Smooth muscle cell (in vitro differentiated cells): ENCODE data around the gene KRTAP8-1. TPM values are rescaled to one million over a fixed set of nuclear protein-coding genes. Genes with fewer than 3 reads are reported as not detected.

ENCODE experiments used
- DNase-seq: peaks from one replicate; lab custom pipeline; 2025; ENCODE audit not compliant: unreplicated experiment; lab: John Stamatoyannopoulos, UW
- H2AFZ ChIP-seq: fragments of 200-600 bp; sonication (generic); 2 replicates; pipeline ENCODE4 v1.6.0; 2016; ENCODE audit warnings: antibody characterized with exemption, low read depth, mild to moderate bottlenecking
- H3F3A ChIP-seq: fragments of 200-600 bp; sonication (generic); 2 replicates; pipeline ENCODE4 v1.6.0; 2017; ENCODE audit warnings: antibody characterized with exemption, low read depth
- H3K27ac ChIP-seq: fragments of 200-600 bp; sonication (generic); 2 replicates; pipeline ENCODE4 v1.5.1; 2016; ENCODE audit warnings: low read depth, mild to moderate bottlenecking
- H3K27me3 ChIP-seq: fragments of 200-600 bp; sonication (generic); 2 replicates; pipeline ENCODE4 v1.6.1; 2016; ENCODE audit warnings: low read depth, mild to moderate bottlenecking
- H3K36me3 ChIP-seq: fragments of 200-600 bp; sonication (generic); 2 replicates; pipeline ENCODE4 v1.5.1; 2016; ENCODE audit warnings: low read depth
- H3K4me1 ChIP-seq: fragments of 200-600 bp; sonication (generic); 2 replicates; pipeline ENCODE4 v1.5.1; 2016; ENCODE audit warnings: low read depth
- H3K4me2 ChIP-seq: fragments of 200-600 bp; sonication (generic); 2 replicates; pipeline ENCODE4 v1.6.0; 2016; ENCODE audit warnings: mild to moderate bottlenecking
- H3K4me3 ChIP-seq: fragments of 200-600 bp; sonication (generic); 2 replicates; pipeline ENCODE4 v1.5.1; 2016; ENCODE audit warnings: mild to moderate bottlenecking
- H3K79me2 ChIP-seq: fragments of 200-600 bp; sonication (generic); 2 replicates; pipeline ENCODE4 v1.6.0; 2016; ENCODE audit warnings: low read depth, mild to moderate bottlenecking
- H3K9ac ChIP-seq: fragments of 200-600 bp; sonication (generic); 2 replicates; pipeline ENCODE4 v1.6.0; 2016; ENCODE audit warnings: low read depth
- H3K9me3 ChIP-seq: fragments of 200-600 bp; sonication (generic); replicated peaks from 2 replicates; pipeline ENCODE4 v1.5.1; 2016; ENCODE audit warnings: low read depth
- H4K20me1 ChIP-seq: fragments of 200-600 bp; sonication (generic); 2 replicates; pipeline ENCODE4 v1.6.0; 2016; ENCODE audit warnings: low read depth
- WGBS: methylation state at CpG from one replicate; pipeline ENCODE4 v1.1.7; 2016; ENCODE audit warnings: low lambda C conversion rate; 5-methylcytosine and 5-hydroxymethylcytosine counted together
- polyA plus RNA-seq: library from polyadenylated mRNA; unstranded; fragments of >200 nt; fragmentation: Nextera tagmentation; extraction: Ambion mirVana; gene quantifications from 2 replicates; pipeline ENCODE4 v1.2.1, GENCODE V29; 2016
- small RNA-seq: library from RNA; depleted of rRNA; stranded (forward); fragments of <200 nt; gene quantifications from one replicate; pipeline ENCODE3, GENCODE V24; 2014
- total RNA-seq: library from RNA; depleted of rRNA; stranded (reverse); fragments of >200 nt; gene quantifications from 2 replicates; pipeline ENCODE4 v1.2.3, GENCODE V29; 2014
- TF ChIP-seq, protein P1 (sequence below): fragments of 200-600 bp; sonication (generic); IDR thresholded peaks from 2 replicates; pipeline ENCODE4 v1.5.1; 2017; ENCODE audit warnings: borderline replicate concordance, mild to moderate bottlenecking, antibody characterized with exemption; ENCODE audit not compliant: insufficient read depth, poor library complexity, severe bottlenecking

Gene KRTAP8-1
- total and polyA plus RNA-seq, 2 experiments from 2014 or later, result not detected

DNA sequence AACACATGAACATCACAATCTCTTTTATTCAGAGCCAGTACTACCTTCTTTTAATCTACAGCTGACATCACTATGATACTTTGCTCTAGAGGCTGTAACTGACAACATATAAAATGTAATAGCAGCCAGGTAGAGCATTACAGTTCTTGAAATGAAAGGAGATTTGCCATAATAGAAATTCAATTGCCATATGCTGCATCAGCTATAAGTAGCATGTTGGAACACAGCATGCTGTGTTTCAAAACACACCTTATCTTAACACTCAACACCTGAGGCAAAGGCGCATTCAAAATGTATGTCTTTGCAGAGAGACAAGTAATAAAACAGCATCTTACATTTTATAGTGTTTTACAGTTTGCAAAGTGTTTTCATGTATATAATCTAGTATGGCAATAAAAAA, 33.8 kb downstream of the KRTAP8-1 start:
- H3K27ac ChIP-seq, result no peak overlapping the region
- no peak overlapping the region for H3K4me2 ChIP-seq
- WGBS, result 88% methylated on average over 1 of the region's 1 CpG
- no peak overlapping the region for H2AFZ ChIP-seq
- H3K4me1 ChIP-seq, result no peaks in the 10 kb centered on the region
- H3K27me3 ChIP-seq, result no peaks in the 10 kb centered on the region
- no peaks in the 10 kb centered on the region for H3F3A ChIP-seq
- H3K79me2 ChIP-seq, result no peaks in the 10 kb centered on the region
- H3K4me3 ChIP-seq, result no peak overlapping the region
- H3K9me3 ChIP-seq, result no peaks in the 10 kb centered on the region
- H4K20me1 ChIP-seq, result no peaks in the 10 kb centered on the region
- no peaks in the 10 kb centered on the region for H3K36me3 ChIP-seq
- H3K9ac ChIP-seq, result no peak overlapping the region
- TF ChIP-seq, protein P1, sequence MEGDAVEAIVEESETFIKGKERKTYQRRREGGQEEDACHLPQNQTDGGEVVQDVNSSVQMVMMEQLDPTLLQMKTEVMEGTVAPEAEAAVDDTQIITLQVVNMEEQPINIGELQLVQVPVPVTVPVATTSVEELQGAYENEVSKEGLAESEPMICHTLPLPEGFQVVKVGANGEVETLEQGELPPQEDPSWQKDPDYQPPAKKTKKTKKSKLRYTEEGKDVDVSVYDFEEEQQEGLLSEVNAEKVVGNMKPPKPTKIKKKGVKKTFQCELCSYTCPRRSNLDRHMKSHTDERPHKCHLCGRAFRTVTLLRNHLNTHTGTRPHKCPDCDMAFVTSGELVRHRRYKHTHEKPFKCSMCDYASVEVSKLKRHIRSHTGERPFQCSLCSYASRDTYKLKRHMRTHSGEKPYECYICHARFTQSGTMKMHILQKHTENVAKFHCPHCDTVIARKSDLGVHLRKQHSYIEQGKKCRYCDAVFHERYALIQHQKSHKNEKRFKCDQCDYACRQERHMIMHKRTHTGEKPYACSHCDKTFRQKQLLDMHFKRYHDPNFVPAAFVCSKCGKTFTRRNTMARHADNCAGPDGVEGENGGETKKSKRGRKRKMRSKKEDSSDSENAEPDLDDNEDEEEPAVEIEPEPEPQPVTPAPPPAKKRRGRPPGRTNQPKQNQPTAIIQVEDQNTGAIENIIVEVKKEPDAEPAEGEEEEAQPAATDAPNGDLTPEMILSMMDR, result no peak
- DNase-seq, result no peak

DNA sequence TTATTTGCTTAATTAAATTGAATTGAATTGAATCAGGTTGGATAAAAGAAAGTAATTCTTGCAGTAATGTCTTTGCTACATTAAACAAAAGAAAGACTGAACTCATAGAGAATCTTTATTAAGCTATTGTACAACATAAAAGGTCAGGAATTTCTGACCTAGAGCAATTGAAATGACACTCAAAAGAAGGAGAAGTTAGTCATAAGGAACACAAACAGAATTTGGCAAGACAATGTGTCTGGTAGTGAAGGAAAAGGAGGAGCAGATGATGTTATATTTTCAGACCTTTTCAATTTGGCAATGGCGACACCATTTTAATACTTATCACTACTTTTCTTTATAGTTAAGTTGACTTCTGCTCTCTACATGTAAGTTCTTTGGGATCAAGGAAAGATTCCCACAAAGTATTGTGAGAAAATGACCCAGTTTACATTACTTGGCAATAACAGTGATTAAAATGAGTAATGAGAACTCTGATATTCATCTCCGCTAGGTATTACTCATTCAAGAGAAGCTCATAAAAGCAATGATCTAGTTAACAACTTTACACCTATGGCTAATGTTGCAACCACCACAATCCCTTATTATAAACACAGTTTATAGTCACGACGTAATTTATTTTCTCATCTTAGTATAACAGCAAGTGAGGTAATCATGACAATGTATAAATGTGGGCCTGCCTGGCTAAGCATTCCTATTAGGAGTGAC, 43.2 kb downstream of the KRTAP8-1 start:
- Histone ChIP-seq H2AFZ (no peak overlapping the region), H3K4me1 (no peaks in the 10 kb centered on the region), H3K4me2 (no peak overlapping the region), H3K9me3 (no peaks in the 10 kb centered on the region), H3K36me3 (no peaks in the 10 kb centered on the region), H3K27me3 (no peaks in the 10 kb centered on the region), H3K4me3 (no peak overlapping the region), H3K27ac (no peak overlapping the region), H3K9ac (no peak overlapping the region), H4K20me1 (no peaks in the 10 kb centered on the region), H3K79me2 (no peaks in the 10 kb centered on the region), H3F3A (no peaks in the 10 kb centered on the region)
- 91% methylated on average over 4 of the region's 4 CpGs for WGBS
- TF ChIP-seq, protein P1, result no peak
- DNase-seq, result no peak

Small RNA genes lying within 50 kb of the gene (small RNA-seq; reads per million reads assigned to genes)
- gene AP000244.1 (not detected), gene KRTAP8-2P (not detected), gene KRTAP8-3P (not detected)

Other genes with a start within 250 kb of the KRTAP8-1 start
- not detected in 2 replicates for gene KRTAP22-2, start 222.9 kb downstream of the KRTAP8-1 start, total RNA-seq
- gene KRTAP22-2, start 222.9 kb downstream of the KRTAP8-1 start, polyA plus RNA-seq, result not detected in 2 replicates
- gene KRTAP6-3, start 220.8 kb downstream of the KRTAP8-1 start, total RNA-seq, result not detected in 2 replicates
- gene KRTAP6-3, start 220.8 kb downstream of the KRTAP8-1 start, polyA plus RNA-seq, result not detected in 2 replicates
- not detected in 2 replicates for gene KRTAP6-2, start 214.4 kb downstream of the KRTAP8-1 start, total RNA-seq
- gene KRTAP6-2, start 214.4 kb downstream of the KRTAP8-1 start, polyA plus RNA-seq, result not detected in 2 replicates
- gene KRTAP22-1, start 212.2 kb downstream of the KRTAP8-1 start, total RNA-seq, result not detected in 2 replicates
- not detected in 2 replicates for gene KRTAP22-1, start 212.2 kb downstream of the KRTAP8-1 start, polyA plus RNA-seq
- gene KRTAP6-1, start 199.3 kb downstream of the KRTAP8-1 start, total RNA-seq, result not detected in 2 replicates
- not detected in 2 replicates for gene KRTAP6-1, start 199.3 kb downstream of the KRTAP8-1 start, polyA plus RNA-seq
- not detected in 2 replicates for gene KRTAP20-1, start 196.8 kb downstream of the KRTAP8-1 start, total RNA-seq
- not detected in 2 replicates for gene KRTAP20-1, start 196.8 kb downstream of the KRTAP8-1 start, polyA plus RNA-seq
- not detected in 2 replicates for gene KRTAP20-4, start 192.6 kb downstream of the KRTAP8-1 start, total RNA-seq
- gene KRTAP20-4, start 192.6 kb downstream of the KRTAP8-1 start, polyA plus RNA-seq, result not detected in 2 replicates
- gene KRTAP20-2, start 178.1 kb downstream of the KRTAP8-1 start, total RNA-seq, result not detected in 2 replicates
- gene KRTAP20-2, start 178.1 kb downstream of the KRTAP8-1 start, polyA plus RNA-seq, result not detected in 2 replicates
- gene KRTAP20-3, start 170.4 kb downstream of the KRTAP8-1 start, total RNA-seq, result not detected in 2 replicates
- gene KRTAP20-3, start 170.4 kb downstream of the KRTAP8-1 start, polyA plus RNA-seq, result not detected in 2 replicates
- not detected in 2 replicates for gene KRTAP21-3, start 94.5 kb downstream of the KRTAP8-1 start, total RNA-seq
- not detected in 2 replicates for gene KRTAP21-3, start 94.5 kb downstream of the KRTAP8-1 start, polyA plus RNA-seq
- gene KRTAP21-2, start 66.0 kb downstream of the KRTAP8-1 start, total RNA-seq, result not detected in 2 replicates
- gene KRTAP21-2, start 66.0 kb downstream of the KRTAP8-1 start, polyA plus RNA-seq, result not detected in 2 replicates
- gene KRTAP21-1, start 57.8 kb downstream of the KRTAP8-1 start, total RNA-seq, result not detected in 2 replicates
- gene KRTAP21-1, start 57.8 kb downstream of the KRTAP8-1 start, polyA plus RNA-seq, result not detected in 2 replicates
- 0.94 TPM in 1 of 2 replicates, not detected in the other for gene KRTAP7-1, start 16.5 kb upstream of the KRTAP8-1 start, total RNA-seq
- gene KRTAP7-1, start 16.5 kb upstream of the KRTAP8-1 start, polyA plus RNA-seq, result 0.62 TPM in 1 of 2 replicates, not detected in the other
- gene KRTAP11-1, start 68.3 kb upstream of the KRTAP8-1 start, total RNA-seq, result not detected in 2 replicates
- not detected in 2 replicates for gene KRTAP11-1, start 68.3 kb upstream of the KRTAP8-1 start, polyA plus RNA-seq
- not detected in 2 replicates for gene KRTAP19-8, start 225.2 kb upstream of the KRTAP8-1 start, total RNA-seq
- not detected in 2 replicates for gene KRTAP19-8, start 225.2 kb upstream of the KRTAP8-1 start, polyA plus RNA-seq